GM23248 (cell line): ENCODE measurements around the gene ETFA. TPM values are rescaled to one million over a fixed set of nuclear protein-coding genes. Genes with fewer than 3 reads are reported as not detected.

Experiments used
- DNase-seq: peaks from one replicate; pipeline ENCODE4 v3.0.0-alpha.2; 2015
- H2AFZ ChIP-seq: fragments of 200-600 bp; sonication (generic); 2 replicates; pipeline ENCODE4 v1.6.1; 2016; ENCODE audit warnings: antibody characterized with exemption
- H3F3A ChIP-seq: fragments of 200-600 bp; sonication (generic); 2 replicates; pipeline ENCODE4 v1.6.1; 2016; ENCODE audit warnings: mild to moderate bottlenecking, antibody characterized with exemption, mixed run types; ENCODE audit not compliant: insufficient read depth
- H3K27ac ChIP-seq: fragments of 200-600 bp; sonication (generic); 2 replicates; pipeline ENCODE4 v1.5.1; 2016; ENCODE audit warnings: mild to moderate bottlenecking
- H3K27me3 ChIP-seq: fragments of 200-600 bp; sonication (generic); replicated peaks from 2 replicates; pipeline ENCODE4 v1.6.1; 2016; ENCODE audit warnings: mild to moderate bottlenecking; ENCODE audit not compliant: insufficient read depth
- H3K36me3 ChIP-seq: fragments of 200-600 bp; sonication (generic); 2 replicates; pipeline ENCODE4 v1.6.1; 2016; ENCODE audit warnings: low read depth, mild to moderate bottlenecking
- H3K4me1 ChIP-seq: fragments of 200-600 bp; sonication (generic); 2 replicates; pipeline ENCODE4 v1.6.1; 2016; ENCODE audit warnings: mild to moderate bottlenecking; ENCODE audit not compliant: insufficient read depth
- H3K4me2 ChIP-seq: fragments of 200-600 bp; sonication (generic); one replicate; pipeline ENCODE4 v1.6.1; 2016; ENCODE audit warnings: mild to moderate bottlenecking; ENCODE audit not compliant: unreplicated experiment
- H3K4me3 ChIP-seq: fragments of 200-600 bp; sonication (generic); 2 replicates; pipeline ENCODE4 v1.5.1; 2016; ENCODE audit warnings: mild to moderate bottlenecking
- H3K79me2 ChIP-seq: fragments of 200-600 bp; sonication (generic); 2 replicates; pipeline ENCODE4 v1.6.1; 2016; ENCODE audit warnings: mild to moderate bottlenecking; ENCODE audit not compliant: insufficient read depth
- H3K9ac ChIP-seq: fragments of 200-600 bp; sonication (generic); 2 replicates; pipeline ENCODE4 v1.6.1; 2016; ENCODE audit warnings: mild to moderate bottlenecking
- H3K9me2 ChIP-seq: fragments of 200-600 bp; sonication (generic); 2 replicates; pipeline ENCODE4 v1.6.1; 2016; ENCODE audit warnings: mixed run types, mild to moderate bottlenecking, moderate library complexity; ENCODE audit not compliant: insufficient read depth
- H3K9me3 ChIP-seq: fragments of 200-600 bp; sonication (generic); one replicate; pipeline ENCODE4 v1.6.1; 2017; ENCODE audit warnings: low read depth
- H4K20me1 ChIP-seq: fragments of 200-600 bp; sonication (generic); 2 replicates; pipeline ENCODE4 v1.6.0; 2016; ENCODE audit not compliant: insufficient read depth
- EZH2 ChIP-seq: fragments of 200-600 bp; sonication (generic); IDR thresholded peaks from 2 replicates; pipeline ENCODE4 v1.6.1; 2018; ENCODE audit warnings: antibody characterized with exemption, mild to moderate bottlenecking; ENCODE audit not compliant: insufficient read depth, poor library complexity, severe bottlenecking
- EZH2phosphoT487 ChIP-seq: fragments of 200-600 bp; sonication (generic); IDR thresholded peaks from 2 replicates; pipeline ENCODE4 v1.6.1; 2018; ENCODE audit warnings: antibody characterized with exemption, moderate library complexity, mild to moderate bottlenecking, low read depth; ENCODE audit not compliant: insufficient read depth
- WGBS, 2 experiments: methylation state at CpG; one replicate each; pipeline ENCODE4 v1.1.6; 2015 to 2017; ENCODE audit warnings: low lambda C conversion rate in 2 of 2, low coverage in 1 of 2; ENCODE audit errors: missing lambda C conversion rate in 2 of 2; 5-methylcytosine and 5-hydroxymethylcytosine counted together
- in situ Hi-C: fragments of 300-500 bp; cut with MboI; formaldehyde crosslinking; loops from 2 replicates; pipeline ENCODE4 v1.15.0; 2020
- polyA plus RNA-seq: library from polyadenylated mRNA; unstranded; fragments of >200 nt; fragmentation: Nextera tagmentation; extraction: Ambion mirVana; gene quantifications from 2 replicates; pipeline ENCODE4 v1.2.1, GENCODE V29; 2016
- total RNA-seq: library from RNA; depleted of rRNA; stranded (reverse); fragments of >200 nt; shearing (Covaris generic); gene quantifications from 2 replicates; pipeline ENCODE4 v1.2.3, GENCODE V29; 2014

ETFA gene
- total and polyA plus RNA-seq, 2 experiments from 2014 or later, result 94.8 to 141 TPM

GRCh38 chr15:76335307-76336253 is 24.3 kb upstream of the ETFA start:
- H3F3A ChIP-seq, result no peaks in the 10 kb centered on the region; the same call in 1 of the 2 replicates
- H3K79me2 ChIP-seq, result no peaks in the 10 kb centered on the region
- in situ Hi-C loops, result no loop called here
- H3K9ac ChIP-seq, result peak overlapping the region; percentile 80
- no peaks in the 10 kb centered on the region for H4K20me1 ChIP-seq
- no peaks in the 10 kb centered on the region for H3K36me3 ChIP-seq
- H3K27ac ChIP-seq, result peak overlapping the region; percentile 61
- no peaks in the 10 kb centered on the region for H3K9me2 ChIP-seq
- no peaks in the 10 kb centered on the region for H3K9me3 ChIP-seq
- no peaks in the 10 kb centered on the region for H3K4me1 ChIP-seq
- peak overlapping the region; percentile 65 for H3K4me3 ChIP-seq
- H2AFZ ChIP-seq, result peak overlapping the region; percentile 68
- H3K4me2 ChIP-seq, result peak overlapping the region; percentile 61
- 25 to 30% methylated on average over 39 of the region's 39 CpGs for WGBS, 2 experiments
- TF ChIP-seq EZH2phosphoT487 (no peak), EZH2 (no peak)
- DNase-seq, result no peak
- H3K27me3 ChIP-seq, result peaks cover 41% of the 10 kb centered on the region

GRCh38 chr15:76334438-76335306 is 23.4 kb upstream of the ETFA start:
- no peak for DNase-seq
- no peaks in the 10 kb centered on the region; the same call in 1 of the 2 replicates for H3F3A ChIP-seq
- H3K9me3 ChIP-seq, result no peaks in the 10 kb centered on the region
- H3K27me3 ChIP-seq, result peaks cover 32% of the 10 kb centered on the region
- TF ChIP-seq EZH2phosphoT487 (no peak), EZH2 (no peak)
- WGBS, 2 experiments, result 43 to 44% methylated on average over 41 to 44 of the region's 44 CpGs
- H3K79me2 ChIP-seq, result no peaks in the 10 kb centered on the region
- no peaks in the 10 kb centered on the region for H3K9me2 ChIP-seq
- H3K4me2 ChIP-seq, result no peak overlapping the region
- 0 out of 2 replicates have a peak overlapping the region, but pooled peaks have one; percentile 68 for H2AFZ ChIP-seq
- H3K9ac ChIP-seq, result no peak overlapping the region
- in situ Hi-C loops, result no loop called here
- no peaks in the 10 kb centered on the region for H4K20me1 ChIP-seq
- no peak overlapping the region for H3K4me3 ChIP-seq
- H3K27ac ChIP-seq, result no peak overlapping the region
- H3K36me3 ChIP-seq, result no peaks in the 10 kb centered on the region
- H3K4me1 ChIP-seq, result no peaks in the 10 kb centered on the region

GRCh38 chr15:76333720-76334437 is 22.6 kb upstream of the ETFA start:
- no peak overlapping the region for H2AFZ ChIP-seq
- no peak overlapping the region for H3K4me3 ChIP-seq
- no peaks in the 10 kb centered on the region for H4K20me1 ChIP-seq
- DNase-seq, result no peak
- H3K9ac ChIP-seq, result no peak overlapping the region
- no peaks in the 10 kb centered on the region for H3K4me1 ChIP-seq
- no peaks in the 10 kb centered on the region; the same call in 1 of the 2 replicates for H3F3A ChIP-seq
- H3K27me3 ChIP-seq, result peaks cover 24% of the 10 kb centered on the region
- H3K4me2 ChIP-seq, result no peak overlapping the region
- no peaks in the 10 kb centered on the region for H3K9me2 ChIP-seq
- in situ Hi-C loops, result no loop called here
- TF ChIP-seq EZH2phosphoT487 (no peak), EZH2 (no peak)
- H3K9me3 ChIP-seq, result no peaks in the 10 kb centered on the region
- no peaks in the 10 kb centered on the region for H3K79me2 ChIP-seq
- H3K27ac ChIP-seq, result no peak overlapping the region
- WGBS, 2 experiments, result 51 to 57% methylated on average over 9 of the region's 9 CpGs
- no peaks in the 10 kb centered on the region for H3K36me3 ChIP-seq

GRCh38 chr15:76333309-76333708 is 22.0 kb upstream of the ETFA start:
- no peaks in the 10 kb centered on the region for H3K36me3 ChIP-seq
- DNase-seq, result no peak
- H3K9me2 ChIP-seq, result no peaks in the 10 kb centered on the region
- no peak overlapping the region for H3K4me2 ChIP-seq
- H3K9ac ChIP-seq, result no peak overlapping the region
- in situ Hi-C loops, result no loop called here
- H3K79me2 ChIP-seq, result no peaks in the 10 kb centered on the region
- no peaks in the 10 kb centered on the region for H4K20me1 ChIP-seq
- 65% methylated on average over 1 of the region's 1 CpG for WGBS, 2 experiments
- no peak overlapping the region for H3K4me3 ChIP-seq
- no peaks in the 10 kb centered on the region for H3K4me1 ChIP-seq
- H3F3A ChIP-seq, result no peaks in the 10 kb centered on the region; the same call in 1 of the 2 replicates
- no peak overlapping the region for H2AFZ ChIP-seq
- TF ChIP-seq EZH2phosphoT487, result no peak
- no peak for TF ChIP-seq EZH2
- H3K27me3 ChIP-seq, result peaks cover 19% of the 10 kb centered on the region
- H3K9me3 ChIP-seq, result no peaks in the 10 kb centered on the region
- no peak overlapping the region for H3K27ac ChIP-seq
